HG02610 (cell line): ENCODE measurements around the gene SMIM20.
"Not testable (repeated sequence)": the region's sequence is repeated elsewhere in the genome, so short reads cannot be mapped to it uniquely, and the experiment has no call there.

ENCODE experiments used
- ATAC-seq: cut with Tn5 transposase; IDR thresholded peaks from one replicate; pipeline ENCODE4 v1.9.1; 2021; ENCODE audit warnings: mild to moderate bottlenecking, moderate library complexity; ENCODE audit not compliant: unreplicated experiment

SMIM20 gene

GRCh38 chr4:25890571-25891485 is 23.2 kb upstream of the SMIM20 start:
- ATAC-seq = no peak

GRCh38 chr4:25892796-25893195 is 21.2 kb upstream of the SMIM20 start:
- ATAC-seq = no peak

- no peak for ATAC-seq
Observed at GRCh38 chr4:25896776-25897539, 17.1 kb upstream of the SMIM20 start.

GRCh38 chr4:25900310-25900709 is 13.7 kb upstream of the SMIM20 start:
- ATAC-seq = no peak

- no peak for ATAC-seq
Observed at GRCh38 chr4:25901030-25901430, 13.0 kb upstream of the SMIM20 start.

GRCh38 chr4:25903900-25904747 is 9.9 kb upstream of the SMIM20 start:
- no peak for ATAC-seq

GRCh38 chr4:25904748-25905082 is 9.3 kb upstream of the SMIM20 start:
- ATAC-seq = no peak

GRCh38 chr4:25905371-25905770 is 8.6 kb upstream of the SMIM20 start:
- no peak for ATAC-seq

- ATAC-seq = not testable (repeated sequence)
Observed at GRCh38 chr4:25906113-25906512, 7.9 kb upstream of the SMIM20 start.

GRCh38 chr4:25908491-25908901 is 5.5 kb upstream of the SMIM20 start:
- no peak for ATAC-seq

- ATAC-seq = no peak
Observed at GRCh38 chr4:25911356-25911755, 2.7 kb upstream of the SMIM20 start.

- peak; percentile 25 for ATAC-seq
Observed at GRCh38 chr4:25913056-25913850, 767 bp upstream of the SMIM20 start.

- ATAC-seq = no peak
Observed at GRCh38 chr4:25914670-25915352, 791 bp downstream of the SMIM20 start.

GRCh38 chr4:25915353-25915705 is 1.3 kb downstream of the SMIM20 start:
- no peak for ATAC-seq

- no peak for ATAC-seq
Observed at GRCh38 chr4:25916870-25917269, 2.9 kb downstream of the SMIM20 start.

- no peak for ATAC-seq
Observed at GRCh38 chr4:25919676-25920075, 5.7 kb downstream of the SMIM20 start.

- no peak for ATAC-seq
Observed at GRCh38 chr4:25921922-25922321, 7.9 kb downstream of the SMIM20 start.

- ATAC-seq = no peak
Observed at GRCh38 chr4:25922812-25923369, 8.9 kb downstream of the SMIM20 start.

GRCh38 chr4:25923745-25924144 is 9.7 kb downstream of the SMIM20 start:
- ATAC-seq = no peak
